AG09309 (cell line): ENCODE measurements around the gene LRRN3.

Experiments used
- DNase-seq: peaks from one replicate; pipeline ENCODE4 v3.0.0-alpha.2; 2010; ENCODE audit warnings: low read depth
- H3K4me3 ChIP-seq: 2 replicates; pipeline ENCODE4 v1.5.1; 2011; ENCODE audit warnings: mild to moderate bottlenecking, low read depth, low read length, moderate library complexity; ENCODE audit not compliant: control insufficient read depth
- TF ChIP-seq, protein P1 (sequence below): IDR thresholded peaks from 2 replicates; pipeline ENCODE4 v1.5.1; 2011; ENCODE audit warnings: mild to moderate bottlenecking, low read depth, low read length, inconsistent platforms; ENCODE audit not compliant: insufficient read depth, control insufficient read depth; ENCODE audit errors: missing control alignments

Gene LRRN3

DNA sequence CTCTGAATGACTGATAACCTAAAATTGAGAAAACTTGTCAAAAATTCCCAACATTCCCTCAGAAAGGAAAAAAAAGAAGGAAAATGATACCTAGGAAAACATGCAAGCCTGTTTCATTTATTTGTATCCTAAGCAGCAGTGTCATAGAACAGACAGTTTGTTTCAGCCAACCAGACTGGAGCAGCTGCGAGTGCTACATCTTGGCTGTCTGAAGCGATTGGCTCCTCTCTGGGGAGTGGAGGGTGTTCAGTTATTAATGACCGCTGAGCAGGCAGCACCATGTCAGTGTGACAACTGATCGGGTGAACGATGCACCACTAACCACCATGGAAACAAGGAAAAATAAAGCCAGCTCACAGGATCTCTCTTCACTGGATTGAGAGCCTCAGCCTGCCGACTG, at the start of gene LRRN3:
TSS of gene LRRN3 (plus strand) at position 282 of the 400 bp plus-strand sequence. CDS start 31,646 bp downstream, outside the sequence.
- peak within 1 kb of the TSS; percentile 48 for H3K4me3 ChIP-seq
- no peak for DNase-seq
- TF ChIP-seq, protein P1, sequence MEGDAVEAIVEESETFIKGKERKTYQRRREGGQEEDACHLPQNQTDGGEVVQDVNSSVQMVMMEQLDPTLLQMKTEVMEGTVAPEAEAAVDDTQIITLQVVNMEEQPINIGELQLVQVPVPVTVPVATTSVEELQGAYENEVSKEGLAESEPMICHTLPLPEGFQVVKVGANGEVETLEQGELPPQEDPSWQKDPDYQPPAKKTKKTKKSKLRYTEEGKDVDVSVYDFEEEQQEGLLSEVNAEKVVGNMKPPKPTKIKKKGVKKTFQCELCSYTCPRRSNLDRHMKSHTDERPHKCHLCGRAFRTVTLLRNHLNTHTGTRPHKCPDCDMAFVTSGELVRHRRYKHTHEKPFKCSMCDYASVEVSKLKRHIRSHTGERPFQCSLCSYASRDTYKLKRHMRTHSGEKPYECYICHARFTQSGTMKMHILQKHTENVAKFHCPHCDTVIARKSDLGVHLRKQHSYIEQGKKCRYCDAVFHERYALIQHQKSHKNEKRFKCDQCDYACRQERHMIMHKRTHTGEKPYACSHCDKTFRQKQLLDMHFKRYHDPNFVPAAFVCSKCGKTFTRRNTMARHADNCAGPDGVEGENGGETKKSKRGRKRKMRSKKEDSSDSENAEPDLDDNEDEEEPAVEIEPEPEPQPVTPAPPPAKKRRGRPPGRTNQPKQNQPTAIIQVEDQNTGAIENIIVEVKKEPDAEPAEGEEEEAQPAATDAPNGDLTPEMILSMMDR: no peak

DNA sequence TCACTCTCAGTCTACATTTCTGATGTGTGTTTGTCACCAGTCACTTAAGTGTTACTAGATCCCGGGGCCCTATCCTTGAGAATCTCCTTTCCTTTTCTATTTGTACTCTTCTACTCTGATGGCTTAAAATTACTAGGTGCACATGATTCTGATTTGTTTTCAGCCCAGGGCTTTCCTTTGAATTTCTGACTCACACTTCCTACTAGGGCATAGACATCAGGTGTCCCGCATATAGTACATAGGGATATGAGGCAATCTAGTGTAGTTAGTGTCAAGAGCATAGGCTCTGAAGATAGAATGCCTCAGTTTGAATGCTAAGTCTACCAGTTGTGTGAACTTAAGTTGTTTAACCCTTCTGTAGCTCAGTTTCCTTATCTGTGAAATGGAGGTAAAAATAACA, 49.4 kb upstream of the LRRN3 start:
- DNase-seq: no peak
- TF ChIP-seq, protein P1: no peak
- H3K4me3 ChIP-seq: no peak overlapping the region

DNA sequence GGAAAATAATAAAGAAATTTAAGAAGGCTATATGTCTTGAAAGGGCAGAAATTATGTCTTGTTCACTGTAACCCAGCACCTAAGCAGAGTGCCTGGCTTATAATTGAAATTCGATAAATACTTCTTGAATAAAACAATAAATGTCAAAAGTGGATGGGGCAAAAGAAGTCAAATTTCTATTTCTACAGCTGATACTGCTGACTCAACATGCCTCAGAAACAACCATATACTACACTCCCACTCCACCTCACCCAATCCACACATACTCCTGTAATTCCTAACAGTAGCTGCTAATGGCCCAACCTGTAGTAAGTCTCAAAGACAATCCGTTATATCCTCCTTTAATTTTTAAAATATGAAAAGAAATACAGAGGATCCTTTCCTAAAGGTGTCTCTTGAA, 48.1 kb upstream of the LRRN3 start:
- DNase-seq: no peak
- TF ChIP-seq, protein P1: no peak
- no peak overlapping the region for H3K4me3 ChIP-seq

DNA sequence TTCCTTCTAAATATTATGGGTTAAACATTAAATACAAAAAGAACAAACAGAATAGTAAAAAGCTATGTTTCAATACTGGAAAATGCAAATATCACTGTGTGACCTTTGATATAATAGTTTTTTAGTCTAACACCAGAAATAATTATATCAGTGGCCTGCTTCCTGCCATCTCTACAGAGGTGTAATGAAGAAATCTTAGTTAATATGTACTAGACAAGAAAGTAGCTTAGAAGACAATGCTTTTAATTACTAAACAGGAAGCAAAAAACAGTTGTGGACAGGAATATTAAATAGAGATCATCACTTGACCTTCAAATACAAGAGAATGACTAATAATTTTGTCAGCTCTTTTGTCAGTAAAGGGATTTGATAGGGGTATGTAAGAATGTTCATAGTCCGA, 47.4 kb upstream of the LRRN3 start:
- DNase-seq: no peak
- no peak overlapping the region for H3K4me3 ChIP-seq
- TF ChIP-seq, protein P1: no peak

DNA sequence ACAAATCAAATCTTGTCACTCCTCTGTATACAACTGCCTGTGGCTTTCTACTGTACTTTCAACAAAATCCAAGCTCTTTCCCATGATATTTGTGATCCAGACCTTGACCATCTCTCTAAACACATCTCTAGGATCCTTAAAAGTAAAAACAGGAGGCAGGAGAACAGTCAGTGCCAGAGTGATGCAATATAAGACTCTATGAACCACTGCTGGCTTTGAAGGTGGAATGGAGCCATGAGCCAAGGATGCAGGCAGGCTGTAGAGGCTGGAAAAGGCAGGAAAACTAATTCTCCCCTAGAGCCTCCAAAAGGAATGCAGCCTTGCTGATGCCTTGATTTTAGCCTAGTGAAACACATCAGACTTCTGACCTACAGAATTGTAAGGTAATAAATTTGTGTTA, 45.5 kb upstream of the LRRN3 start:
- DNase-seq: no peak
- no peak overlapping the region for H3K4me3 ChIP-seq
- TF ChIP-seq, protein P1: no peak

DNA sequence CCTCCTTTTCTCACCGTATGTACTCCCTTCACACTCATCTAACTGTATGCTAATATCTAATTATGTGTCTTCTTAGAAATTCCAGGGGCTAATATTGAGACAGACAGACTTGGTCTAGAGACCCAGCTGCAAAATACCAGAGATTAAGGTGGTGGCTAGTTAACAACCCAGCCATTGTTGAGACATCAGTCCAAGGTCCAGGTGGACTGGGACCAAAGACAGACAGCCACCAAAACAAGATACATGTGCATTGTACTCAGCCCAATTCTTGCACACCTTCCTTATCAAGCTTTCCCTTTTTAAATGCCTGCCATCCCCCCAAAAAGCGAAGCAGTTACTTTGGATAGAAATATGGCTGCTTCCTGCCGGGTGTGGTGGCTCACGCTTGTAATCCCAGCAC, 43.3 kb upstream of the LRRN3 start:
- no peak for DNase-seq
- TF ChIP-seq, protein P1: no peak
- no peak overlapping the region for H3K4me3 ChIP-seq
